H1 (cell line): ENCODE data around the gene TMEM134. TPM values are rescaled to one million over a fixed set of nuclear protein-coding genes. Genes with fewer than 3 reads are reported as not detected.
A peak's percentile ranks its signal among the peaks of the same experiment; 100 is the strongest.
"Not testable (repeated sequence)": the region's sequence is repeated elsewhere in the genome, so short reads cannot be mapped to it uniquely, and the experiment has no call there.

Source experiments
- CTCF ChIA-PET: fragments of 300-600 bp; sonication (Branson Sonifier 250); formaldehyde crosslinking; loops from one replicate; lab custom pipeline; 2021; ENCODE audit not compliant: partially characterized antibody; lab: Charles Lee
- POLR2A ChIA-PET: fragments of 300-600 bp; sonication (Branson Sonifier 250); formaldehyde crosslinking; loops from one replicate; lab custom pipeline; 2021; ENCODE audit warnings: inconsistent platforms; ENCODE audit not compliant: partially characterized antibody; lab: Charles Lee
- DNase-seq, 2 experiments: peaks; one replicate each; pipeline versions ENCODE4 v3.0.0 to v3.0.0-alpha.2; 2010 to 2022; ENCODE audit warnings: low spot score in 2 of 2, low read depth in 1 of 2, mixed read lengths in 1 of 2
- FAIRE-seq: peaks from 2 replicates; lab custom pipeline; 2011; peaks lifted over from hg19 to GRCh38; lab: Jason Lieb, UNC
- H2AFZ ChIP-seq: 2 replicates; pipeline ENCODE4 v1.8.1; 2012; ENCODE audit warnings: low read length, inconsistent platforms
- H2AK5ac ChIP-seq: 2 replicates; pipeline ENCODE4 v1.6.1; 2013; ENCODE audit warnings: low read depth, low read length
- H2BK120ac ChIP-seq: replicated peaks from 2 replicates; pipeline ENCODE3; 2013; ENCODE audit warnings: low read depth, low read length, inconsistent platforms
- H2BK12ac ChIP-seq: 2 replicates; pipeline ENCODE4 v1.6.1; 2013; ENCODE audit warnings: low read depth, low read length
- H2BK15ac ChIP-seq: 2 replicates; pipeline ENCODE4 v1.6.1; 2013; ENCODE audit warnings: low read length
- H2BK20ac ChIP-seq: 2 replicates; pipeline ENCODE4 v1.6.1; 2013; ENCODE audit warnings: low read length
- H2BK5ac ChIP-seq: 2 replicates; pipeline ENCODE4 v1.6.1; 2013; ENCODE audit warnings: low read depth, low read length
- H3K14ac ChIP-seq: 2 replicates; pipeline ENCODE4 v1.6.1; 2013; ENCODE audit warnings: inconsistent platforms; ENCODE audit not compliant: insufficient read length
- H3K18ac ChIP-seq: 2 replicates; pipeline ENCODE4 v1.6.1; 2013; ENCODE audit warnings: low read length; ENCODE audit errors: extremely low read depth
- H3K23ac ChIP-seq: 2 replicates; pipeline ENCODE4 v1.6.1; 2013; ENCODE audit warnings: inconsistent platforms; ENCODE audit not compliant: insufficient read length
- H3K23me2 ChIP-seq: 2 replicates; pipeline ENCODE4 v1.6.1; 2013; ENCODE audit warnings: low read depth, low read length
- H3K27ac ChIP-seq: 2 replicates; pipeline ENCODE4 v1.6.1; 2011; ENCODE audit warnings: low read depth, low read length, inconsistent platforms
- H3K27me3 ChIP-seq, 4 experiments: replicated peaks in 1 of 4; 1 replicate in 1 of 4; 2 replicates in 3 of 4; pipeline versions ENCODE4 v1.6.1 to v1.8.1; 2011 to 2013; ENCODE audit warnings: low read length in 3 of 4, mild to moderate bottlenecking in 3 of 4, inconsistent platforms in 2 of 4, mixed read lengths in 2 of 4, moderate library complexity in 1 of 4; ENCODE audit not compliant: control insufficient read depth in 3 of 4, insufficient read depth in 3 of 4; ENCODE audit errors: extremely low read depth in 1 of 4
- H3K36me3 ChIP-seq, 4 experiments: 2 replicates each; pipeline versions ENCODE4 v1.6.1 to v1.8.1; 2011 to 2013; ENCODE audit warnings: mild to moderate bottlenecking in 4 of 4, low read length in 3 of 4, moderate library complexity in 2 of 4, control low read depth in 1 of 4, inconsistent platforms in 1 of 4; ENCODE audit not compliant: insufficient read depth in 4 of 4, control insufficient read depth in 2 of 4
- H3K4ac ChIP-seq: replicated peaks from 2 replicates; pipeline ENCODE3; 2013; ENCODE audit warnings: low read length, low read depth, mixed read lengths, inconsistent platforms; ENCODE audit not compliant: insufficient read length
- H3K4me1 ChIP-seq, 4 experiments: replicated peaks in 1 of 4; 1 replicate in 1 of 4; 2 replicates in 3 of 4; pipeline versions ENCODE4 v1.6.1 to v1.8.1; 2011 to 2013; ENCODE audit warnings: low read length in 3 of 4, inconsistent platforms in 2 of 4, mixed read lengths in 1 of 4; ENCODE audit not compliant: insufficient read depth in 4 of 4, control insufficient read depth in 3 of 4
- H3K4me2 ChIP-seq, 2 experiments: 2 replicates each; pipeline versions ENCODE4 v1.6.1 to v1.8.1; 2011 to 2013; ENCODE audit warnings: low read depth in 2 of 2, low read length in 2 of 2, control low read depth in 1 of 2, inconsistent platforms in 1 of 2, mild to moderate bottlenecking in 1 of 2; ENCODE audit not compliant: insufficient read depth in 1 of 2
- H3K4me3 ChIP-seq, 4 experiments: fragments of 200-600, 300-600 bp in 1 of 4; sonication (generic), shearing (Covaris generic), sonication (Bioruptor Twin) in 1 of 4; 2 replicates each; pipeline versions ENCODE4 v1.5.1 to v1.8.1; 2011 to 2016; ENCODE audit warnings: low read length in 4 of 4, low read depth in 3 of 4, control low read depth in 2 of 4, inconsistent platforms in 2 of 4, mild to moderate bottlenecking in 2 of 4, mixed read lengths in 1 of 4, moderate library complexity in 1 of 4; ENCODE audit not compliant: insufficient read depth in 2 of 4; ENCODE audit errors: extremely low read depth in 1 of 4
- H3K56ac ChIP-seq: replicated peaks from 2 replicates; pipeline ENCODE3; 2013; ENCODE audit warnings: low read depth, mild to moderate bottlenecking, mixed read lengths, low read length, inconsistent platforms; ENCODE audit not compliant: insufficient read length
- H3K79me1 ChIP-seq: 2 replicates; pipeline ENCODE4 v1.6.1; 2013; ENCODE audit warnings: low read depth, low read length, control low read depth
- H3K79me2 ChIP-seq, 2 experiments: 2 replicates each; pipeline versions ENCODE4 v1.6.1 to v1.8.1; 2012 to 2013; ENCODE audit warnings: low read length in 2 of 2, mild to moderate bottlenecking in 2 of 2, inconsistent platforms in 1 of 2; ENCODE audit not compliant: insufficient read depth in 2 of 2, control insufficient read depth in 1 of 2
- H3K9ac ChIP-seq, 4 experiments: replicated peaks in 1 of 4; 1 replicate in 1 of 4; 2 replicates in 3 of 4; pipeline versions ENCODE4 v1.6.1 to v1.8.1; 2011 to 2013; ENCODE audit warnings: low read depth in 3 of 4, low read length in 3 of 4, control low read depth in 2 of 4, mild to moderate bottlenecking in 2 of 4, moderate library complexity in 2 of 4, inconsistent platforms in 1 of 4; ENCODE audit errors: extremely low read depth in 1 of 4
- H3K9me3 ChIP-seq, 2 experiments: 2 replicates each; pipeline versions ENCODE4 v1.6.1 to v1.8.1; 2012 to 2013; ENCODE audit warnings: mild to moderate bottlenecking in 2 of 2, moderate library complexity in 2 of 2, control low read depth in 1 of 2, inconsistent platforms in 1 of 2, low read depth in 1 of 2, low read length in 1 of 2, mixed read lengths in 1 of 2; ENCODE audit not compliant: insufficient read depth in 2 of 2
- H4K20me1 ChIP-seq, 2 experiments: replicated peaks in 1 of 2; 2 replicates each; pipeline versions ENCODE3 to v1.8.1; 2011 to 2013; ENCODE audit warnings: inconsistent platforms in 2 of 2, low read length in 2 of 2, mild to moderate bottlenecking in 1 of 2; ENCODE audit not compliant: insufficient read depth in 2 of 2, control insufficient read depth in 1 of 2
- H4K5ac ChIP-seq: 2 replicates; pipeline ENCODE4 v1.6.1; 2013; ENCODE audit warnings: low read length, low read depth, mixed read lengths, inconsistent platforms; ENCODE audit not compliant: insufficient read length
- H4K8ac ChIP-seq: 2 replicates; pipeline ENCODE4 v1.8.0; 2013; ENCODE audit warnings: mild to moderate bottlenecking, moderate library complexity, low read length, inconsistent platforms; ENCODE audit not compliant: insufficient read depth; ENCODE audit errors: extremely low read depth
- H4K91ac ChIP-seq: replicated peaks from 2 replicates; pipeline ENCODE3; 2013; ENCODE audit warnings: low read length, mixed read lengths, inconsistent platforms; ENCODE audit not compliant: insufficient read length
- WGBS, 2 experiments: shearing (Covaris generic) in 1 of 2; methylation state at CpG; one replicate each; pipeline versions ENCODE4 v1.1.6 to v1.1.7; 2013 to 2015; ENCODE audit warnings: low lambda C conversion rate in 2 of 2, mixed read lengths in 2 of 2, inconsistent platforms in 1 of 2, low coverage in 1 of 2, missing lambda C conversion rate in 1 of 2; ENCODE audit not compliant: insufficient replicate concordance in 2 of 2, insufficient coverage in 1 of 2, insufficient read length in 1 of 2; ENCODE audit errors: extremely low coverage in 1 of 2, missing lambda C conversion rate in 1 of 2; 5-methylcytosine and 5-hydroxymethylcytosine counted together
- polyA plus RNA-seq, 7 experiments: library from polyadenylated mRNA; depleted of rRNA in 3 of 7; stranded (reverse) in 5 of 7; unstranded in 2 of 7; fragments of >200 nt in 5 of 7; fragments of 200-250 nt in 2 of 7; gene quantifications; 1 replicate in 5 of 7; 2 replicates in 1 of 7; 4 replicates in 1 of 7; pipeline versions ENCODE4 v1.2.1 to v1.2.3, GENCODE V29; 2011 to 2013; ENCODE audit warnings: missing spikeins in 2 of 7, mixed read lengths in 2 of 7
- total RNA-seq: library from RNA; stranded (reverse); fragmentation: NEBNext Ultra II Directional; extraction: Animal tissue kit (Norgen Biotek cat#: 25700); gene quantifications from 2 replicates; pipeline ENCODE4 v1.2.1, GENCODE V29; 2021

TMEM134 gene
- total and polyA plus RNA-seq, 2 of the 8 experiments (the other 6 are each of a cell fraction or from before 2014, with no cell fraction given) = 32.4 to 229 TPM

DNA sequence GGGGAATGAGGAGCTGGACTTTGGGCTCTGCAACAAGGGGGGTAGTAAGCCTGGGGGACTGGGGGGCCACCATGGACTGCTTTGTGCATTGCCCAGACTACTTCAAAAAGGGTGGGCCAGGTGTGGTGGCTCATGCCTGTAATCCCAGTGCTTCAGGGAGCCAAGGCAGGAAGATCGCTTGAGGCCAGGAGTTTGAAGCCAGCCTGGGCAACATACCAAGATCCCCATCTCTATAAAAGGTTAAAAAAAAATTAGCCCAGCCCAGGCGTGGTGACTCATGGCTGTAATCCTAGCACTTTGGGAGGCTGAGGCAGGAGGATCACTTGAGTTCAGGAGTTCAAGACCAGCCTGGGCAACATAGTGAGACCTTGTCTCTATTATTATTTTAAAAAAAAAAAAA lies 3.5 kb downstream of the TMEM134 start:
- H3K36me3 ChIP-seq, H2AK5ac ChIP-seq, H3K79me2 ChIP-seq, FAIRE-seq, H2BK15ac ChIP-seq, H2AFZ ChIP-seq, H3K23ac ChIP-seq, H3K9me3 ChIP-seq, H3K27me3 ChIP-seq, H4K8ac ChIP-seq, H2BK12ac ChIP-seq, H3K79me1 ChIP-seq, H4K5ac ChIP-seq, H3K14ac ChIP-seq, H4K91ac ChIP-seq, H2BK120ac ChIP-seq, H3K4ac ChIP-seq, H4K20me1 ChIP-seq, DNase-seq, H3K27ac ChIP-seq, H3K56ac ChIP-seq, H3K18ac ChIP-seq, H3K23me2 ChIP-seq, H2BK20ac ChIP-seq: not testable (repeated sequence)
- ChIA-PET CTCF (interaction anchor here (0.6 to 1.6 kb wide), 7 partner anchors 27 to 892 kb away, joined by 3 to 6 read pairs (median 3); partner anchors contain the start of gene PPP1CA), POLR2A (interaction anchor here (0.6 to 1.9 kb wide), 18 partner anchors 9 to 74 kb away, joined by 3 to 15 read pairs (median 4); partner anchors contain the start of genes AIP, CDK2AP2, GPR152 and PPP1CA)
- Histone ChIP-seq H3K4me3 (peak overlapping the region; percentile 76 to 92 (median 85); a peak in 7 of 8 replicates), H3K4me1 (peaks cover 2 to 14% (median 6%) of the 10 kb centered on the region in 4 experiments; a peak in 6 of 7 replicates), H2BK5ac (peak overlapping the region; percentile 93), H3K4me2 (peak overlapping the region; percentile 70 to 82), H3K9ac (peak overlapping the region in 1 of 4 experiments; percentile 69; a peak in 2 of 7 replicates)
- WGBS, 2 experiments = 83% methylated on average over 2 of the region's 2 CpGs; no CpG with 5 or more reads in 1 of the 2 experiments
